Measurements from ENCODE around the gene TRAPPC10. TPM values are rescaled to one million over a fixed set of nuclear protein-coding genes. Genes with fewer than 3 reads are reported as not detected.

Gene TRAPPC10
- total RNA-seq, 1 experiment from 2014 or later = 32.9 TPM

DNA sequence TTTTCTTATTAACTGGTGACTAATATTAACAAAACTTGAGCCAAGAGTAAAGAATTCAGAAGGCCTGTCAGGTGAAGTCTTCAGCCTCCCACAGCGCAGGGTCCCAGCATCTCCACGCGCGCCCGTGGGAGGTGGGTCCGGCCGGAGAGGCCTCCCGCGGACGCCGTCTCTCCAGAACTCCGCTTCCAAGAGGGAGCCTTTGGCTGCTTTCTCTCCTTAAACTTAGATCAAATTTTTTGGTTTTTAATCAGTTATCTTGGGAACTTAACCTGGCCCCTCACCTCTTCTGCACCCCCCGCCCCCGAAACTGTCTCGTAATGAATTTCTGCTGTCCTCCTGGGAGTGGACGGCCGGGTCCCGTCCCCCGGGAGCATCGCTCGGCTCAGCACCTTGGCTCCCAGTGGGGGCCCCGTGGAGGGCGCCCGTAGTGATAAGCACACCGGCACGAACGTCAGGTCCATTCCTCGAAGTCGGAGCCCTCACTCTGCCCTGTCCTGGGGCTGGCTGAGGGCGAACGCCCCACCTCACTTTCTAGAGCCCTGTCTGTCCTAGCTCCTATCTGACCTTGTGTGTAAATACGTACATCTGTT is 29.5 kb upstream of the TRAPPC10 start:
- no peak overlapping the region for H3K4me3 Mint-ChIP-seq
- no peaks in the 10 kb centered on the region for H3K9me3 ChIP-seq (ENCODE audit: control insufficient read depth, low read depth, low read length)
- no peaks in the 10 kb centered on the region for H3K27me3 Mint-ChIP-seq (ENCODE audit: low read depth)
- H3K27me3 ChIP-seq (ENCODE audit: insufficient read depth, low read length) = no peaks in the 10 kb centered on the region
- no peak overlapping the region for H3T11ph ChIP-seq (ENCODE audit: low read length)
- no peak overlapping the region for H4K8ac ChIP-seq (replicated peaks; ENCODE audit: insufficient read length, low read depth, low read length)
- H2BK15ac ChIP-seq (ENCODE audit: low read depth, low read length) = no peak overlapping the region
- H2BK120ac ChIP-seq (ENCODE audit: low read depth, low read length, poor library complexity, severe bottlenecking) = no peak overlapping the region
- H3K18ac ChIP-seq (ENCODE audit: insufficient read length, low read depth, low read length) = no peak overlapping the region
- H2BK5ac ChIP-seq (ENCODE audit: insufficient read length, low read length) = no peak overlapping the region
- no peaks in the 10 kb centered on the region for H3K79me2 ChIP-seq (ENCODE audit: insufficient read depth, low read length)
- no peak for TF ChIP-seq CTCF (conservative IDR thresholded peaks at IDR 0.05)
- no peaks in the 10 kb centered on the region for H3K79me1 ChIP-seq (ENCODE audit: insufficient read depth, low read depth, low read length, poor library complexity, severe bottlenecking)
- H2BK12ac ChIP-seq (ENCODE audit: insufficient read length, low read depth, low read length) = no peak overlapping the region
- no peaks in the 10 kb centered on the region for H4K20me1 ChIP-seq (ENCODE audit: control insufficient read depth, insufficient read depth, insufficient read length)
- no CpG with 5 or more reads among the region's 32 CpGs for WGBS (ENCODE audit: extremely low coverage, insufficient read length, low lambda C conversion rate)
- no peak overlapping the region for H2AK5ac ChIP-seq (ENCODE audit: insufficient read length, low read length)
- no peak overlapping the region for H3K14ac ChIP-seq (ENCODE audit: insufficient read depth, low read length)
- no peak overlapping the region for H2AFZ ChIP-seq (ENCODE audit: low read length)
- no peak overlapping the region for H2BK20ac ChIP-seq (ENCODE audit: low read depth, low read length, poor library complexity, severe bottlenecking)
- no peak overlapping the region for H3K9ac ChIP-seq (ENCODE audit: extremely low read depth, insufficient read length, low read length)
- DNase-seq = no peak
- H3K56ac ChIP-seq (ENCODE audit: insufficient read length, low read depth, low read length) = no peak overlapping the region
- no peak overlapping the region for H3K23ac ChIP-seq (ENCODE audit: insufficient read length, low read depth, low read length)
- H3K23me2 ChIP-seq (ENCODE audit: insufficient read length, low read depth, low read length, poor library complexity, severe bottlenecking) = peaks cover 3% of the 10 kb centered on the region
- peaks cover 20 to 24% of the 10 kb centered on the region in 2 experiments for H3K4me1 Mint-ChIP-seq
- H4K91ac ChIP-seq (ENCODE audit: insufficient read length, low read depth, low read length) = no peak overlapping the region
- H3K4me1 ChIP-seq (ENCODE audit: insufficient read depth, low read length) = no peaks in the 10 kb centered on the region; the same call in 1 of the 2 replicates
- no peak overlapping the region for H3K4me2 ChIP-seq (ENCODE audit: insufficient read depth, insufficient read length, low read length)
- no peak overlapping the region for H3K4ac ChIP-seq (ENCODE audit: low read depth, low read length)
- H3K9me3 Mint-ChIP-seq = no peaks in the 10 kb centered on the region
- H3K36me3 Mint-ChIP-seq (ENCODE audit: insufficient read depth in 1 of 3, low read depth in 3 of 3) = no peaks in the 10 kb centered on the region
- H3K27ac ChIP-seq (ENCODE audit: insufficient read length, low read depth, low read length) = no peak overlapping the region
- peak overlapping the region in 1 of 3 experiments; percentile 82; a peak in 3 of 7 replicates for H3K27ac Mint-ChIP-seq
- H4K5ac ChIP-seq (ENCODE audit: insufficient read length, low read depth, low read length) = no peak overlapping the region

Measured in H9 (cell line).